ENCODE measurements around the gene HOMEZ. TPM values are rescaled to one million over a fixed set of nuclear protein-coding genes. Genes with fewer than 3 reads are reported as not detected.
"Not testable (repeated sequence)": the region's sequence is repeated elsewhere in the genome, so short reads cannot be mapped to it uniquely, and the experiment has no call there.

Gene HOMEZ
- total and polyA plus RNA-seq, 2 of the 8 experiments (the other 6 are each of a cell fraction or from before 2014, with no cell fraction given): 9.1 to 15.9 TPM

DNA sequence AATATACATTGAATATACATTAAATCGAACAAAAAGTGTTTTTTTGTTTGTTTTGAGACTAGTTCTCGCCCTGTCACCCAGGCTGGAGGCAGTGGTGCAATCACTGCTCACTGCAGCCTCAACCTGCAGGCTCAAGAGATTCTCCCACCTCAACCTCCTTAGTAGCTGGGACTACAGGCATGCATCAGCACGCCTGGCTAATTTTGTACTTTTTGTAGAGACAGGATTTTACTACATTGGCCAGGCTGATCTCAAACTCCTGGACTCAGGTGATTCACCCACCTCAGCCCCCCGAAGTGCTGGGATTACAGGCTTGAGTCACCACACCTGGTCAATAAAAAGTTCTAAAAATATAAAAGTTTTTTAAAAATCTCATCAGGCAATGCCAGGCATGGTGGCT lies 58.4 kb downstream of the HOMEZ start:
- TF ChIP-seq CTBP2 (IDR thresholded peaks at IDR 0.05; ENCODE audit: borderline replicate concordance, insufficient read depth, insufficient read length, low read length): no peak
- ChIA-PET POLR2A (ENCODE audit: partially characterized antibody) (no interaction called here), CTCF (ENCODE audit: partially characterized antibody) (interaction anchor here (1.0 kb wide), 2 partner anchors 38 to 67 kb away, joined by 3 read pairs; no protein-coding TSS in a partner anchor)
- Histone ChIP-seq H3K36me3 (ENCODE audit: control insufficient read depth in 2 of 4, insufficient read depth in 4 of 4, low read length in 3 of 4) (no peaks in the 10 kb centered on the region), H3K23ac (ENCODE audit: insufficient read length) (no peak overlapping the region), H2BK120ac (replicated peaks; ENCODE audit: low read depth, low read length) (no peak overlapping the region), H4K20me1 (replicated peaks in 1 of 2; ENCODE audit: control insufficient read depth in 1 of 2, insufficient read depth in 2 of 2, low read length in 2 of 2) (no peaks in the 10 kb centered on the region), H2BK20ac (ENCODE audit: low read length) (no peak overlapping the region), H2AK5ac (ENCODE audit: low read depth, low read length) (no peak overlapping the region), H3K4me3 (ENCODE audit: extremely low read depth in 1 of 4, insufficient read depth in 2 of 4, low read depth in 3 of 4, low read length in 4 of 4) (no peak overlapping the region), H3K27me3 (replicated peaks in 1 of 4; ENCODE audit: control insufficient read depth in 3 of 4, extremely low read depth in 1 of 4, insufficient read depth in 3 of 4, low read length in 3 of 4) (no peaks in the 10 kb centered on the region), H4K5ac (ENCODE audit: insufficient read length, low read depth, low read length) (no peak overlapping the region), H3K18ac (ENCODE audit: extremely low read depth, low read length) (no peak overlapping the region), H2BK15ac (ENCODE audit: low read length) (no peak overlapping the region), H3K9ac (replicated peaks in 1 of 4; ENCODE audit: extremely low read depth in 1 of 4, low read depth in 3 of 4, low read length in 3 of 4) (no peak overlapping the region), H3K27ac (ENCODE audit: low read depth, low read length) (no peak overlapping the region), H2BK12ac (ENCODE audit: low read depth, low read length) (no peak overlapping the region), H3K56ac (replicated peaks; ENCODE audit: insufficient read length, low read depth, low read length) (no peak overlapping the region), H3K9me3 (ENCODE audit: insufficient read depth in 2 of 2, low read depth in 1 of 2, low read length in 1 of 2) (peaks cover 2 to 10% of the 10 kb centered on the region in 2 experiments; a peak in 1 of 4 replicates), H3K79me1 (ENCODE audit: low read depth, low read length) (no peaks in the 10 kb centered on the region), H3K23me2 (ENCODE audit: low read depth, low read length) (no peaks in the 10 kb centered on the region), H3K4me1 (replicated peaks in 1 of 4; ENCODE audit: control insufficient read depth in 3 of 4, insufficient read depth in 4 of 4, low read length in 3 of 4) (no peaks in the 10 kb centered on the region), H3K79me2 (ENCODE audit: control insufficient read depth in 1 of 2, insufficient read depth in 2 of 2, low read length in 2 of 2) (no peaks in the 10 kb centered on the region), H3K14ac (ENCODE audit: insufficient read length) (no peak overlapping the region), H3K4me2 (ENCODE audit: insufficient read depth in 1 of 2, low read depth in 2 of 2, low read length in 2 of 2) (no peak overlapping the region), H2AFZ (ENCODE audit: low read length) (no peak overlapping the region), H2BK5ac (ENCODE audit: low read depth, low read length) (no peak overlapping the region), H4K8ac (ENCODE audit: extremely low read depth, insufficient read depth, low read length) (no peak overlapping the region), H4K91ac (replicated peaks; ENCODE audit: insufficient read length, low read length) (no peak overlapping the region), H3K4ac (replicated peaks; ENCODE audit: insufficient read length, low read depth, low read length) (no peak overlapping the region)
- no peak for FAIRE-seq
- DNase-seq (ENCODE audit: low read depth in 1 of 2, low spot score in 2 of 2): no peak
- 76% methylated on average over 4 of the region's 4 CpGs; no CpG with 5 or more reads in 1 of the 2 experiments for WGBS, 2 experiments (ENCODE audit: extremely low coverage in 1 of 2, insufficient coverage in 1 of 2, insufficient read length in 1 of 2, insufficient replicate concordance in 2 of 2, low coverage in 1 of 2, low lambda C conversion rate in 2 of 2, missing lambda C conversion rate in 1 of 2)

- not testable (repeated sequence) for H3K4me2 ChIP-seq (ENCODE audit: insufficient read depth in 1 of 2, low read depth in 2 of 2, low read length in 2 of 2); H2AK5ac ChIP-seq (ENCODE audit: low read depth, low read length)
- CTCF ChIA-PET (ENCODE audit: partially characterized antibody): interaction anchor here (1.1 kb wide), 1 partner anchor 18 kb away, joined by 3 read pairs; no protein-coding TSS in a partner anchor
Measured at GRCh38 chr14:23224958-23225357, 61.0 kb downstream of the HOMEZ start.

More at GRCh38 chr14:23224958-23225357, 61.0 kb downstream of the HOMEZ start:
- H3K36me3 ChIP-seq (ENCODE audit: control insufficient read depth in 2 of 4, insufficient read depth in 4 of 4, low read length in 3 of 4); H3K4ac ChIP-seq (replicated peaks; ENCODE audit: insufficient read length, low read depth, low read length); DNase-seq (ENCODE audit: low read depth in 1 of 2, low spot score in 2 of 2); H2BK120ac ChIP-seq (replicated peaks; ENCODE audit: low read depth, low read length); H4K91ac ChIP-seq (replicated peaks; ENCODE audit: insufficient read length, low read length); FAIRE-seq; H3K9me3 ChIP-seq (ENCODE audit: insufficient read depth in 2 of 2, low read depth in 1 of 2, low read length in 1 of 2); H3K18ac ChIP-seq (ENCODE audit: extremely low read depth, low read length); H2BK20ac ChIP-seq (ENCODE audit: low read length); H3K27ac ChIP-seq (ENCODE audit: low read depth, low read length); H4K8ac ChIP-seq (ENCODE audit: extremely low read depth, insufficient read depth, low read length); H2BK12ac ChIP-seq (ENCODE audit: low read depth, low read length); H3K4me1 ChIP-seq (replicated peaks in 1 of 4; ENCODE audit: control insufficient read depth in 3 of 4, insufficient read depth in 4 of 4, low read length in 3 of 4); H4K20me1 ChIP-seq (replicated peaks in 1 of 2; ENCODE audit: control insufficient read depth in 1 of 2, insufficient read depth in 2 of 2, low read length in 2 of 2); POLR2A ChIA-PET (ENCODE audit: partially characterized antibody); H3K14ac ChIP-seq (ENCODE audit: insufficient read length); H4K5ac ChIP-seq (ENCODE audit: insufficient read length, low read depth, low read length); H2AFZ ChIP-seq (ENCODE audit: low read length); H2BK5ac ChIP-seq (ENCODE audit: low read depth, low read length); H2BK15ac ChIP-seq (ENCODE audit: low read length); H3K79me1 ChIP-seq (ENCODE audit: low read depth, low read length); H3K4me3 ChIP-seq (ENCODE audit: extremely low read depth in 1 of 4, insufficient read depth in 2 of 4, low read depth in 3 of 4, low read length in 4 of 4); H3K9ac ChIP-seq (replicated peaks in 1 of 4; ENCODE audit: extremely low read depth in 1 of 4, low read depth in 3 of 4, low read length in 3 of 4); H3K23me2 ChIP-seq (ENCODE audit: low read depth, low read length); H3K27me3 ChIP-seq (replicated peaks in 1 of 4; ENCODE audit: control insufficient read depth in 3 of 4, extremely low read depth in 1 of 4, insufficient read depth in 3 of 4, low read length in 3 of 4); H3K56ac ChIP-seq (replicated peaks; ENCODE audit: insufficient read length, low read depth, low read length); H3K23ac ChIP-seq (ENCODE audit: insufficient read length); H3K79me2 ChIP-seq (ENCODE audit: control insufficient read depth in 1 of 2, insufficient read depth in 2 of 2, low read length in 2 of 2): not testable (repeated sequence)
- WGBS, 2 experiments (ENCODE audit: extremely low coverage in 1 of 2, insufficient coverage in 1 of 2, insufficient read length in 1 of 2, insufficient replicate concordance in 2 of 2, low coverage in 1 of 2, low lambda C conversion rate in 2 of 2, missing lambda C conversion rate in 1 of 2): 93% methylated on average over 1 of the region's 1 CpG; no CpG with 5 or more reads in 1 of the 2 experiments

Measured in H1 (cell line).